ENCODE measurements around the gene STK24.

GRCh38 chr13:98405690-98406344 lies 171.1 kb downstream of the STK24 start:
- TF ChIP-seq CTCF (IDR thresholded peaks at IDR 0.05) (no peak), ZFX (IDR thresholded peaks at IDR 0.05; ENCODE audit: borderline replicate concordance) (no peak)
